Coronary artery (tissue), 2 donors: Measurements from ENCODE around the gene PRRT1.
"Not testable (repeated sequence)": the region's sequence is repeated elsewhere in the genome, so short reads cannot be mapped to it uniquely, and the experiment has no call there.

Experiments used
- DNase-seq: peaks from one replicate; pipeline ENCODE4 v3.0.0-alpha.2; 2017; ENCODE audit warnings: low spot score
- H3K27ac ChIP-seq, 2 donors: fragments of 200-600 bp; sonication (generic); one replicate each; pipeline ENCODE4 v1.5.1; 2016 to 2019
- H3K4me3 ChIP-seq: fragments of 200-600 bp; sonication (generic); 2 replicates; pipeline ENCODE4 v1.5.1; 2016; ENCODE audit warnings: mild to moderate bottlenecking, moderate library complexity
- CTCF ChIP-seq: fragments of 200-600 bp; sonication (generic); IDR thresholded peaks from one replicate; pipeline ENCODE4 v1.5.1; 2019; ENCODE audit warnings: antibody characterized with exemption

PRRT1 gene

GRCh38 chr6:32146287-32146686 lies 5.5 kb downstream of the PRRT1 start:
- H3K27ac ChIP-seq = no peak overlapping the region
- H3K4me3 ChIP-seq = no peak overlapping the region
- TF ChIP-seq CTCF = no peak
- no peak for DNase-seq

GRCh38 chr6:32144238-32144637 lies 7.5 kb downstream of the PRRT1 start:
- not testable (repeated sequence) for H3K4me3 ChIP-seq, H3K27ac ChIP-seq, DNase-seq

GRCh38 chr6:32140420-32141046 lies 11.2 kb downstream of the PRRT1 start:
- no peak overlapping the region for H3K4me3 ChIP-seq
- H3K27ac ChIP-seq = no peak overlapping the region
- DNase-seq = no peak
- TF ChIP-seq CTCF = no peak

GRCh38 chr6:32139590-32139989 lies 12.1 kb downstream of the PRRT1 start:
- Histone ChIP-seq H3K4me3 (no peak overlapping the region), H3K27ac (no peak overlapping the region)
- no peak for DNase-seq
- TF ChIP-seq CTCF = no peak

GRCh38 chr6:32137454-32137853 lies 14.3 kb downstream of the PRRT1 start:
- no peak for TF ChIP-seq CTCF
- Histone ChIP-seq H3K4me3 (no peak overlapping the region), H3K27ac (no peak overlapping the region)
- no peak for DNase-seq

- TF ChIP-seq CTCF = no peak
- no peak for DNase-seq
- Histone ChIP-seq H3K4me3 (no peak overlapping the region), H3K27ac (no peak overlapping the region)
Measured at GRCh38 chr6:32133786-32134185, 18.0 kb downstream of the PRRT1 start.

GRCh38 chr6:32132110-32132509 lies 19.6 kb downstream of the PRRT1 start:
- no peak for TF ChIP-seq CTCF
- Histone ChIP-seq H3K4me3 (no peak overlapping the region), H3K27ac (no peak overlapping the region)
- DNase-seq = no peak
